ENCODE results near the gene SEL1L. TPM values are rescaled to one million over a fixed set of nuclear protein-coding genes. Genes with fewer than 3 reads are reported as not detected.

The SEL1L gene
- total RNA-seq, 2 experiments from 2014 or later, result 58.3 to 185 TPM

DNA sequence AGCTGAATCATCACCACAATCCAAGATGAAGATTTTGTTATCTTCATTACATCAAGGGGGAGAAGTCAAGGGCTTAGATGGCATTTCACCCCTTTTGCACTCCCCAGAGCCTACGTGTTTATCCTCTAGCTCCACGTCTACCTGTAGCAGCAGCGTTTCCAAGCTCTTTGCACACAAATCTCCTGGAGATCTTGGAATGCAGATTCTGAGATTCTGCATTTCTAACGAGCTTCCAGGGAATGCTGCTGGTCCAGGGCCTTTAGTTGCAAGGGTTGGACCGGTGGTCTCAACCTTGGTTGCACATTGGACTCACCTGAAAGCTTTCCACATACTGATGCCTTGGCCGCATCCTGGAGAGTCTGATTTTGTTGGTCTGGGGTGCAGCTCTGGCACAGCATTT is 84.1 kb downstream of the SEL1L start:
- Histone ChIP-seq H3K36me3 (ENCODE audit: insufficient read depth, low read length) (no peaks in the 10 kb centered on the region), H3K4me1 (ENCODE audit: insufficient read depth, low read length, poor library complexity, severe bottlenecking) (peaks cover 10% of the 10 kb centered on the region), H3K27ac (ENCODE audit: low read depth, low read length, poor library complexity, severe bottlenecking) (no peak overlapping the region), H3K4me2 (ENCODE audit: low read length) (no peak overlapping the region), H4K20me1 (ENCODE audit: insufficient read depth, low read length) (no peaks in the 10 kb centered on the region), H3K9me2 (ENCODE audit: insufficient read depth, low read length) (no peaks in the 10 kb centered on the region), H3K4me3 (ENCODE audit: low read depth, low read length, poor library complexity, severe bottlenecking) (no peak overlapping the region), H3K9me3 (ENCODE audit: low read length) (no peaks in the 10 kb centered on the region), H3K79me2 (ENCODE audit: insufficient read depth, low read depth, low read length) (no peaks in the 10 kb centered on the region), H2AFZ (ENCODE audit: low read length) (no peak overlapping the region)
- POLR2A ChIA-PET, result interaction anchor here (0.6 to 1.1 kb wide), 2 partner anchors 61 to 194 kb away, joined by 3 to 7 read pairs; no protein-coding TSS in a partner anchor
- intact Hi-C loops (cut with micrococcal nuclease; ENCODE audit: unreplicated experiment), result no loop called here
- no TSS peak for BruUV-seq (replicated peaks)
- TF ChIP-seq EZH2phosphoT487 (IDR thresholded peaks at IDR 0.05; ENCODE audit: borderline replicate concordance, low read depth, low read length), result no peak
- TF ChIP-seq, protein P1, sequence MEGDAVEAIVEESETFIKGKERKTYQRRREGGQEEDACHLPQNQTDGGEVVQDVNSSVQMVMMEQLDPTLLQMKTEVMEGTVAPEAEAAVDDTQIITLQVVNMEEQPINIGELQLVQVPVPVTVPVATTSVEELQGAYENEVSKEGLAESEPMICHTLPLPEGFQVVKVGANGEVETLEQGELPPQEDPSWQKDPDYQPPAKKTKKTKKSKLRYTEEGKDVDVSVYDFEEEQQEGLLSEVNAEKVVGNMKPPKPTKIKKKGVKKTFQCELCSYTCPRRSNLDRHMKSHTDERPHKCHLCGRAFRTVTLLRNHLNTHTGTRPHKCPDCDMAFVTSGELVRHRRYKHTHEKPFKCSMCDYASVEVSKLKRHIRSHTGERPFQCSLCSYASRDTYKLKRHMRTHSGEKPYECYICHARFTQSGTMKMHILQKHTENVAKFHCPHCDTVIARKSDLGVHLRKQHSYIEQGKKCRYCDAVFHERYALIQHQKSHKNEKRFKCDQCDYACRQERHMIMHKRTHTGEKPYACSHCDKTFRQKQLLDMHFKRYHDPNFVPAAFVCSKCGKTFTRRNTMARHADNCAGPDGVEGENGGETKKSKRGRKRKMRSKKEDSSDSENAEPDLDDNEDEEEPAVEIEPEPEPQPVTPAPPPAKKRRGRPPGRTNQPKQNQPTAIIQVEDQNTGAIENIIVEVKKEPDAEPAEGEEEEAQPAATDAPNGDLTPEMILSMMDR (conservative IDR thresholded peaks at IDR 0.05; ENCODE audit: low read length), result no peak
- DNase-seq (ENCODE audit: low spot score), result no peak
- CTCF ChIA-PET (ENCODE audit: unreplicated experiment), result interaction anchor here (1.2 kb wide), 1 partner anchor 179 kb away, joined by 3 read pairs; no protein-coding TSS in a partner anchor

DNA sequence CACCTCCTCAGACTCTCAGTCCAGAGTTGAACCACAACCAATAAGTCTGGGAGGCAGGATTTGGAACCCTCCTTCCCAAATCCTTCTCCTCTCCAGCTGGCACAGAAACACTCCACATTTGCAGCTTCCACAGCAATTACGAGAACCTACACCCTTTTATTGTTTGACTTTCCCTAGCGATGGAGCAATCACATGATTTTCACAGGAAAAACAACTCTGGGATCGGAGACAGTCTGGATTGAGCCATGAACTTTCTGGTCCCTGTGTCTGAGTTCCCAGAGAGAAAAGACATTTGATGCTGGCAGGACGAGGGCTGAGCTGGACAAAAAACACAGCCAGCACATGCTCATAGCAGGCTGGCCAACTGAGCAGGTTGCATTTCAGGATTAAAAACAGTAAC is 84.5 kb downstream of the SEL1L start:
- Histone ChIP-seq H3K4me2 (ENCODE audit: low read length) (no peak overlapping the region), H3K9me2 (ENCODE audit: insufficient read depth, low read length) (no peaks in the 10 kb centered on the region), H3K79me2 (ENCODE audit: insufficient read depth, low read depth, low read length) (no peaks in the 10 kb centered on the region), H3K4me1 (ENCODE audit: insufficient read depth, low read length, poor library complexity, severe bottlenecking) (peaks cover 5% of the 10 kb centered on the region), H3K27ac (ENCODE audit: low read depth, low read length, poor library complexity, severe bottlenecking) (no peak overlapping the region), H3K4me3 (ENCODE audit: low read depth, low read length, poor library complexity, severe bottlenecking) (no peak overlapping the region), H3K36me3 (ENCODE audit: insufficient read depth, low read length) (no peaks in the 10 kb centered on the region), H3K9me3 (ENCODE audit: low read length) (no peaks in the 10 kb centered on the region), H2AFZ (ENCODE audit: low read length) (no peak overlapping the region), H4K20me1 (ENCODE audit: insufficient read depth, low read length) (no peaks in the 10 kb centered on the region)
- no peak for TF ChIP-seq EZH2phosphoT487 (IDR thresholded peaks at IDR 0.05; ENCODE audit: borderline replicate concordance, low read depth, low read length)
- TF ChIP-seq, protein P1 (conservative IDR thresholded peaks at IDR 0.05; ENCODE audit: low read length), result no peak
- no TSS peak for BruUV-seq (replicated peaks)
- ChIA-PET CTCF (ENCODE audit: unreplicated experiment) (no interaction called here), POLR2A (interaction anchor here (0.6 to 1.1 kb wide), 2 partner anchors 61 to 194 kb away, joined by 3 to 7 read pairs; no protein-coding TSS in a partner anchor)
- intact Hi-C loops (cut with micrococcal nuclease; ENCODE audit: unreplicated experiment), result no loop called here
- DNase-seq (ENCODE audit: low spot score), result no peak

DNA sequence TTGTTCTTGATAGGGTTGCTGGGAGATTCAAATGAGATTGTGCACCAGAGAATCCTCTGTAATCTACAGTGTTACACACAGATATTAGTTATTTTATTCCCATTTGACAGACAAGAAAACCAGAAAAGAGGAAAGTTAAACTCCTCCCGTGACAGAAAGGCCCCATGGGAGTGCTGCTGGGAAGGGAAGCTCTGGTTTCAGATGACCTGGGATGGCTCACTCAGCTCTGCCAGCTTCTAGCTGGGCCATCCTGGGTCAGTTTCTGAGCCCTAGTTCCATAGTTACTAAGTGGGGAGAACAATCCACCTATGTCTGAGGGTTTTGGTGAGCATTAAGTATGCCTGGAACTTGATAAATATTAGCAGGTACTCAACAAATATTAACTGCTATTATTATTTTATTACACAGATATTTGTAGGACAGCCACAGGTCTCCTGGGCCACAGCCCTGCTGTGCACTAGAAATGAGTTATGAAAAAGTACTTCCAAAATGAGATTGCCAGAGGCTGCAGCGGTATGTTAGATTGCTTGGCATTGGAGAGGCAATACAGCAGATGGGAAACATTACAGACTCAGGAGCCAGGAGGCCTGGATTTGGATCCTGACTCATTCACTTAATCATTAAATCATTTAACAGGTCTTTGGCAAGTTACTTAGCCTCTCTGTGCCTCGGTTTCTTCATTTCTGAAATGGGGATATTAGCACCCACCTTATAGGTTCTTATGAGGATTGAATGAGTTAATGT is 86.5 kb downstream of the SEL1L start:
- intact Hi-C loops (cut with micrococcal nuclease; ENCODE audit: unreplicated experiment), result no loop called here
- no peak for TF ChIP-seq EZH2phosphoT487 (IDR thresholded peaks at IDR 0.05; ENCODE audit: borderline replicate concordance, low read depth, low read length)
- TF ChIP-seq, protein P1 (conservative IDR thresholded peaks at IDR 0.05; ENCODE audit: low read length), result no peak
- H3K27ac ChIP-seq (ENCODE audit: low read depth, low read length, poor library complexity, severe bottlenecking), result no peak overlapping the region
- no peak for DNase-seq (ENCODE audit: low spot score)
- no peaks in the 10 kb centered on the region for H3K9me3 ChIP-seq (ENCODE audit: low read length)
- POLR2A ChIA-PET, result no interaction called here
- H3K4me1 ChIP-seq (ENCODE audit: insufficient read depth, low read length, poor library complexity, severe bottlenecking), result no peaks in the 10 kb centered on the region
- no peaks in the 10 kb centered on the region for H3K36me3 ChIP-seq (ENCODE audit: insufficient read depth, low read length)
- no TSS peak for BruUV-seq (replicated peaks)
- no peaks in the 10 kb centered on the region for H3K79me2 ChIP-seq (ENCODE audit: insufficient read depth, low read depth, low read length)
- no peak overlapping the region for H3K4me2 ChIP-seq (ENCODE audit: low read length)
- CTCF ChIA-PET (ENCODE audit: unreplicated experiment), result no interaction called here
- H3K9me2 ChIP-seq (ENCODE audit: insufficient read depth, low read length), result no peaks in the 10 kb centered on the region
- no peak overlapping the region for H2AFZ ChIP-seq (ENCODE audit: low read length)
- H3K4me3 ChIP-seq (ENCODE audit: low read depth, low read length, poor library complexity, severe bottlenecking), result no peak overlapping the region
- H4K20me1 ChIP-seq (ENCODE audit: insufficient read depth, low read length), result no peaks in the 10 kb centered on the region
